Measurements from ENCODE around the gene KCND3.

DNA sequence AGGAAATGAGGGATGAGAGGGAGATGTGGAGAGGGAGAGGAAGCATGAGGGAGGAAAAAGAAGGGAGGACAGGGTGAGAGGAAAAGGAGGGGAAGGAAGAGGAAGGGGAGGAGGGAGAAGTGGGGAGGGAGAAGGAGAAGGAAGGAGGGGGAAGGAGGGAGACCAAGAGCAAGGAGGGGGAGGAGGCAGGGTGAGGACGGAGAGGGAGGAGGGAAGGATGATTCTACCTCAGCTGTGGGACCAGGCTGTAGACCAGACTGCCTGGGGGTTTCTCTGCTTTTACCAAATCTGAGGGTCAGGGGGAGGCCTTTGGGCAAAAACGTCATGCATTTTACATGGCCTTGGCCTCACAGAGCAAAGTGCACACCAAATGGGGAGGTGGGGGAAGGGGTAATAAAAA lies 94.5 kb downstream of the KCND3 start:
- TF ChIP-seq, protein P1, sequence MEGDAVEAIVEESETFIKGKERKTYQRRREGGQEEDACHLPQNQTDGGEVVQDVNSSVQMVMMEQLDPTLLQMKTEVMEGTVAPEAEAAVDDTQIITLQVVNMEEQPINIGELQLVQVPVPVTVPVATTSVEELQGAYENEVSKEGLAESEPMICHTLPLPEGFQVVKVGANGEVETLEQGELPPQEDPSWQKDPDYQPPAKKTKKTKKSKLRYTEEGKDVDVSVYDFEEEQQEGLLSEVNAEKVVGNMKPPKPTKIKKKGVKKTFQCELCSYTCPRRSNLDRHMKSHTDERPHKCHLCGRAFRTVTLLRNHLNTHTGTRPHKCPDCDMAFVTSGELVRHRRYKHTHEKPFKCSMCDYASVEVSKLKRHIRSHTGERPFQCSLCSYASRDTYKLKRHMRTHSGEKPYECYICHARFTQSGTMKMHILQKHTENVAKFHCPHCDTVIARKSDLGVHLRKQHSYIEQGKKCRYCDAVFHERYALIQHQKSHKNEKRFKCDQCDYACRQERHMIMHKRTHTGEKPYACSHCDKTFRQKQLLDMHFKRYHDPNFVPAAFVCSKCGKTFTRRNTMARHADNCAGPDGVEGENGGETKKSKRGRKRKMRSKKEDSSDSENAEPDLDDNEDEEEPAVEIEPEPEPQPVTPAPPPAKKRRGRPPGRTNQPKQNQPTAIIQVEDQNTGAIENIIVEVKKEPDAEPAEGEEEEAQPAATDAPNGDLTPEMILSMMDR (IDR thresholded peaks at IDR 0.05), result no peak
- TF ChIP-seq POLR2A (IDR thresholded peaks at IDR 0.05), result no peak
- no peak for TF ChIP-seq EP300 (IDR thresholded peaks at IDR 0.05)
